Measurements from ENCODE around the gene PROS1.

PROS1 gene

GRCh38 chr3:93989241-93989640, 15.5 kb upstream of the PROS1 start:
- no peaks in the 10 kb centered on the region for H3K4me1 ChIP-seq (ENCODE audit: insufficient read depth, low read length)
- H3K27ac ChIP-seq (ENCODE audit: low read length): no peak overlapping the region
- no peak overlapping the region for H2AFZ ChIP-seq (ENCODE audit: low read depth, low read length)
- TF ChIP-seq CTCF (IDR thresholded peaks at IDR 0.05; ENCODE audit: borderline replicate concordance, extremely low read depth, low read length, poor library complexity, severe bottlenecking) (no peak), EZH2 (IDR thresholded peaks at IDR 0.05; ENCODE audit: borderline replicate concordance, low read depth, low read length, severe bottlenecking) (no peak)
- DNase-seq (no peak), ATAC-seq (ENCODE audit: insufficient read depth, low read depth) (no peak)
- H3K4me3 ChIP-seq (ENCODE audit: low read depth in 1 of 2, low read length in 2 of 2): no peak overlapping the region
- no peak overlapping the region for H3K9ac ChIP-seq (ENCODE audit: low read depth, low read length)
- H3K36me3 ChIP-seq (ENCODE audit: insufficient read depth, low read length): no peaks in the 10 kb centered on the region
- H3K9me3 ChIP-seq (ENCODE audit: insufficient read depth, low read length, severe bottlenecking): no peaks in the 10 kb centered on the region
- no peak overlapping the region for H3K4me2 ChIP-seq (ENCODE audit: insufficient read depth, low read length)
- peaks cover 33% of the 10 kb centered on the region for H3K79me2 ChIP-seq (ENCODE audit: insufficient read depth, low read length)
- peaks cover 8% of the 10 kb centered on the region; the same call in 1 of the 2 replicates for H4K20me1 ChIP-seq (ENCODE audit: insufficient read depth, low read length)
- no peaks in the 10 kb centered on the region for H3K27me3 ChIP-seq (ENCODE audit: insufficient read depth, low read length, poor library complexity)

DNA sequence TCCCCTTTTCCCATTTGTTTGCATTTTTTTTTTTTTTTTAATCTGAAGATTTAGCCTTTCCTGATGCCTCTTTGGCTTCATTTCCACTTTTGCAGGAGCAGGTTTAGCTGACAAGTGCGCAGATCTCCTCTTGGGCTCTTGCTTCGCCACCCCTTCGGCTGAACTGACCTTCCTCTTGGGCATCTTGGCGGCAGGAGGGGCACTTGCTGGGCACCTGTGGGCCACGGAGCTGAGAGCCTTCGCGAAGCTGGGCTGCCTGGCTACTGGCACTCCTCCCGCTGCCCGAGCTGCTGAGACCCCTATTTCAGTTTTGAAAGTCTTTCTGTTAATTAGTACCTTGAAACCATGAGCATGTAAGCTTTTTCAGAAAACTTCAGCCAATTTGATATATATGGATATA, 15.1 kb upstream of the PROS1 start:
- H3K4me3 ChIP-seq (ENCODE audit: low read depth in 1 of 2, low read length in 2 of 2): no peak overlapping the region

DNA sequence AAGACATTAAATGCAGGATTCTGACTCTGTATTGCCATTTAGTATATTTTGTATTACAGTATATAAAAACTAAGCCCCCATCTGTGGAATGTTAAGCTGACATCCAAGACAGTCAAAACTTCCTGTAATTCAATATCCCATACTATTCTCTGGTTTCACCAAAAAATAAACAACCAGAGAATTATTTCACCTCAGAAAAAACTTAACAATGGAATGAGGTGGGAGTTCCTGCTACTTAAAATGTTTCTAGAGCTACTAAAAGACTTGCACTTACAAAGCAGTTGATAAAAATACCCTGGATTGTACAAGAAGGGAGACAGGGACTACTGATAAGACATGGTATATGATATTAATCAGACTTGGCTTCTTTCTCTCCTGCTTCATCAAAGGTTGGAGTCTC, 14.6 kb upstream of the PROS1 start:
- H2AFZ ChIP-seq (ENCODE audit: low read depth, low read length): no peak overlapping the region
- no peaks in the 10 kb centered on the region for H3K27me3 ChIP-seq (ENCODE audit: insufficient read depth, low read length, poor library complexity)
- no peak for DNase-seq
- no peaks in the 10 kb centered on the region for H3K9me3 ChIP-seq (ENCODE audit: insufficient read depth, low read length, severe bottlenecking)
- H4K20me1 ChIP-seq (ENCODE audit: insufficient read depth, low read length): peaks cover 4% of the 10 kb centered on the region; the same call in 1 of the 2 replicates
- no peaks in the 10 kb centered on the region for H3K4me1 ChIP-seq (ENCODE audit: insufficient read depth, low read length)
- H3K4me3 ChIP-seq (ENCODE audit: low read depth in 1 of 2, low read length in 2 of 2): no peak overlapping the region
- no peaks in the 10 kb centered on the region for H3K36me3 ChIP-seq (ENCODE audit: insufficient read depth, low read length)
- no peak overlapping the region for H3K4me2 ChIP-seq (ENCODE audit: insufficient read depth, low read length)
- no peak overlapping the region for H3K27ac ChIP-seq (ENCODE audit: low read length)
- no peak for TF ChIP-seq CTCF (IDR thresholded peaks at IDR 0.05; ENCODE audit: borderline replicate concordance, extremely low read depth, low read length, poor library complexity, severe bottlenecking)
- no peak for TF ChIP-seq EZH2 (IDR thresholded peaks at IDR 0.05; ENCODE audit: borderline replicate concordance, low read depth, low read length, severe bottlenecking)
- no peak for ATAC-seq (ENCODE audit: insufficient read depth, low read depth)
- H3K9ac ChIP-seq (ENCODE audit: low read depth, low read length): no peak overlapping the region
- H3K79me2 ChIP-seq (ENCODE audit: insufficient read depth, low read length): peaks cover 33% of the 10 kb centered on the region

More for the DNA sequence above, 15.1 kb upstream of the PROS1 start:
- TF ChIP-seq CTCF (IDR thresholded peaks at IDR 0.05; ENCODE audit: borderline replicate concordance, extremely low read depth, low read length, poor library complexity, severe bottlenecking) (no peak), EZH2 (IDR thresholded peaks at IDR 0.05; ENCODE audit: borderline replicate concordance, low read depth, low read length, severe bottlenecking) (no peak)
- no peaks in the 10 kb centered on the region for H3K9me3 ChIP-seq (ENCODE audit: insufficient read depth, low read length, severe bottlenecking)
- DNase-seq (no peak), ATAC-seq (ENCODE audit: insufficient read depth, low read depth) (no peak)
- H3K4me2 ChIP-seq (ENCODE audit: insufficient read depth, low read length): no peak overlapping the region
- H4K20me1 ChIP-seq (ENCODE audit: insufficient read depth, low read length): peaks cover 5% of the 10 kb centered on the region; the same call in 1 of the 2 replicates
- peaks cover 31% of the 10 kb centered on the region for H3K79me2 ChIP-seq (ENCODE audit: insufficient read depth, low read length)
- H3K27me3 ChIP-seq (ENCODE audit: insufficient read depth, low read length, poor library complexity): no peaks in the 10 kb centered on the region
- no peak overlapping the region for H3K27ac ChIP-seq (ENCODE audit: low read length)
- no peaks in the 10 kb centered on the region for H3K36me3 ChIP-seq (ENCODE audit: insufficient read depth, low read length)
- no peaks in the 10 kb centered on the region for H3K4me1 ChIP-seq (ENCODE audit: insufficient read depth, low read length)
- no peak overlapping the region for H3K9ac ChIP-seq (ENCODE audit: low read depth, low read length)
- no peak overlapping the region for H2AFZ ChIP-seq (ENCODE audit: low read depth, low read length)

- H3K27me3 ChIP-seq (ENCODE audit: insufficient read depth, low read length, poor library complexity): no peaks in the 10 kb centered on the region
- DNase-seq (no peak), ATAC-seq (ENCODE audit: insufficient read depth, low read depth) (no peak)
- H3K36me3 ChIP-seq (ENCODE audit: insufficient read depth, low read length): no peaks in the 10 kb centered on the region
- no peak for TF ChIP-seq CTCF (IDR thresholded peaks at IDR 0.05; ENCODE audit: borderline replicate concordance, extremely low read depth, low read length, poor library complexity, severe bottlenecking)
- TF ChIP-seq EZH2 (IDR thresholded peaks at IDR 0.05; ENCODE audit: borderline replicate concordance, low read depth, low read length, severe bottlenecking): no peak
- peaks cover 22% of the 10 kb centered on the region for H3K4me1 ChIP-seq (ENCODE audit: insufficient read depth, low read length)
- no peaks in the 10 kb centered on the region for H3K9me3 ChIP-seq (ENCODE audit: insufficient read depth, low read length, severe bottlenecking)
- H3K9ac ChIP-seq (ENCODE audit: low read depth, low read length): no peak overlapping the region
- H3K27ac ChIP-seq (ENCODE audit: low read length): no peak overlapping the region
- no peak overlapping the region for H2AFZ ChIP-seq (ENCODE audit: low read depth, low read length)
- peaks cover 57% of the 10 kb centered on the region for H3K79me2 ChIP-seq (ENCODE audit: insufficient read depth, low read length)
- no peak overlapping the region for H3K4me3 ChIP-seq (ENCODE audit: low read depth in 1 of 2, low read length in 2 of 2)
- peaks cover 6% of the 10 kb centered on the region; the same call in 1 of the 2 replicates for H4K20me1 ChIP-seq (ENCODE audit: insufficient read depth, low read length)
- H3K4me2 ChIP-seq (ENCODE audit: insufficient read depth, low read length): no peak overlapping the region
These were observed 10.9 kb upstream of the PROS1 start for GRCh38 chr3:93984618-93985017.

All from DND-41 (cell line).